GM19397 (cell line): ENCODE measurements around the gene REEP2.
"Not testable (repeated sequence)": the region's sequence is repeated elsewhere in the genome, so short reads cannot be mapped to it uniquely, and the experiment has no call there.

ENCODE experiments used
- ATAC-seq: cut with Tn5 transposase; IDR thresholded peaks from one replicate; pipeline ENCODE4 v1.9.1; 2021; ENCODE audit warnings: mild to moderate bottlenecking, moderate library complexity; ENCODE audit not compliant: unreplicated experiment

The REEP2 gene

GRCh38 chr5:138466125-138466899 lies 27.5 kb downstream of the REEP2 start:
- ATAC-seq: no peak

GRCh38 chr5:138466900-138467710 lies 28.2 kb downstream of the REEP2 start:
- no peak for ATAC-seq

GRCh38 chr5:138467711-138468132 lies 28.9 kb downstream of the REEP2 start:
- ATAC-seq: no peak

GRCh38 chr5:138468133-138468965 lies 29.5 kb downstream of the REEP2 start:
- no peak for ATAC-seq

- no peak for ATAC-seq
Measured at GRCh38 chr5:138468966-138469539, 30.2 kb downstream of the REEP2 start.

- no peak for ATAC-seq
Measured at GRCh38 chr5:138469540-138470321, 30.9 kb downstream of the REEP2 start.

GRCh38 chr5:138470322-138471051 lies 31.6 kb downstream of the REEP2 start:
- no peak for ATAC-seq

GRCh38 chr5:138471052-138471361 lies 32.1 kb downstream of the REEP2 start:
- ATAC-seq: no peak

GRCh38 chr5:138472353-138472752 lies 33.5 kb downstream of the REEP2 start:
- no peak for ATAC-seq

- not testable (repeated sequence) for ATAC-seq
Measured at GRCh38 chr5:138473151-138473550, 34.3 kb downstream of the REEP2 start.

GRCh38 chr5:138476918-138477317 lies 38.1 kb downstream of the REEP2 start:
- ATAC-seq: no peak

- ATAC-seq: no peak
Measured at GRCh38 chr5:138482638-138483037, 43.8 kb downstream of the REEP2 start.

- no peak for ATAC-seq
Measured at GRCh38 chr5:138488481-138488945, 49.7 kb downstream of the REEP2 start.

GRCh38 chr5:138489683-138490061 lies 50.8 kb downstream of the REEP2 start:
- ATAC-seq: no peak

- ATAC-seq: no peak
Measured at GRCh38 chr5:138490648-138491283, 51.9 kb downstream of the REEP2 start.

- no peak for ATAC-seq
Measured at GRCh38 chr5:138491284-138491648, 52.4 kb downstream of the REEP2 start.

GRCh38 chr5:138491669-138492559 lies 53.1 kb downstream of the REEP2 start:
- peak; percentile 98 for ATAC-seq

- no peak for ATAC-seq
Measured at GRCh38 chr5:138492560-138493045, 53.7 kb downstream of the REEP2 start.
